Ishikawa (cell line): ENCODE data around the gene SLC17A8.

ENCODE experiments used
- CEBPB ChIP-seq: IDR thresholded peaks from 2 replicates; pipeline ENCODE4 v1.6.1; 2012
- CREB1 ChIP-seq: IDR thresholded peaks from 2 replicates; pipeline ENCODE4 v1.6.1; 2012; ENCODE audit warnings: low read depth
- EGR1 ChIP-seq: IDR thresholded peaks from 2 replicates; pipeline ENCODE4 v1.6.1; 2012
- EP300 ChIP-seq: IDR thresholded peaks from 2 replicates; pipeline ENCODE4 v1.6.1; 2012; ENCODE audit warnings: borderline replicate concordance
- FOXM1 ChIP-seq: IDR thresholded peaks from 2 replicates; pipeline ENCODE4 v1.6.1; 2012; ENCODE audit warnings: low read depth, borderline replicate concordance
- MAX ChIP-seq: IDR thresholded peaks from 2 replicates; pipeline ENCODE4 v1.6.1; 2012
- NFIC ChIP-seq: IDR thresholded peaks from 2 replicates; pipeline ENCODE4 v1.6.1; 2012
- RAD21 ChIP-seq: IDR thresholded peaks from 2 replicates; pipeline ENCODE4 v1.6.1; 2012; ENCODE audit warnings: low read depth
- REST ChIP-seq: IDR thresholded peaks from 2 replicates; pipeline ENCODE4 v1.6.1; 2012; ENCODE audit warnings: low read depth, mild to moderate bottlenecking
- TAF1 ChIP-seq: IDR thresholded peaks from 2 replicates; pipeline ENCODE4 v1.6.1; 2012; ENCODE audit warnings: low read depth, mild to moderate bottlenecking
- TCF12 ChIP-seq: IDR thresholded peaks from 2 replicates; pipeline ENCODE4 v1.6.1; 2012; ENCODE audit warnings: low read depth
- TEAD4 ChIP-seq: IDR thresholded peaks from 2 replicates; pipeline ENCODE4 v1.6.1; 2012
- USF1 ChIP-seq: IDR thresholded peaks from 2 replicates; pipeline ENCODE4 v1.6.1; 2012
- YY1 ChIP-seq: IDR thresholded peaks from 2 replicates; pipeline ENCODE4 v1.6.1; 2012; ENCODE audit warnings: low read depth
- ZBTB7A ChIP-seq: IDR thresholded peaks from 2 replicates; pipeline ENCODE4 v1.6.1; 2012; ENCODE audit warnings: low read depth

SLC17A8 gene

GRCh38 chr12:100372853-100373640 is 16.2 kb downstream of the SLC17A8 start:
- TF ChIP-seq ZBTB7A = no peak

- TF ChIP-seq TCF12 = no peak
- no peak for TF ChIP-seq USF1
- no peak for TF ChIP-seq RAD21
- no peak for TF ChIP-seq TEAD4
- no peak for TF ChIP-seq EGR1
- no peak for TF ChIP-seq FOXM1
- TF ChIP-seq CEBPB = no peak
- TF ChIP-seq EP300 = no peak
Observed at GRCh38 chr12:100375038-100375735, 18.3 kb downstream of the SLC17A8 start.

- no peak for TF ChIP-seq REST
- TF ChIP-seq FOXM1 = no peak
- TF ChIP-seq ZBTB7A = no peak
- no peak for TF ChIP-seq TEAD4
Observed at GRCh38 chr12:100376161-100376560, 19.3 kb downstream of the SLC17A8 start.

GRCh38 chr12:100381379-100381778 is 24.5 kb downstream of the SLC17A8 start:
- no peak for TF ChIP-seq TEAD4
- TF ChIP-seq EP300 = no peak
- TF ChIP-seq RAD21 = no peak
- no peak for TF ChIP-seq EGR1
- no peak for TF ChIP-seq REST
- no peak for TF ChIP-seq MAX

GRCh38 chr12:100382338-100382737 is 25.5 kb downstream of the SLC17A8 start:
- TF ChIP-seq RAD21 = no peak

GRCh38 chr12:100383586-100384558 is 27.0 kb downstream of the SLC17A8 start:
- TF ChIP-seq EGR1 = no peak
- no peak for TF ChIP-seq NFIC
- TF ChIP-seq TEAD4 = no peak
- no peak for TF ChIP-seq TAF1
- no peak for TF ChIP-seq MAX
- no peak for TF ChIP-seq TCF12
- no peak for TF ChIP-seq REST
- no peak for TF ChIP-seq CREB1
- TF ChIP-seq YY1 = no peak
- TF ChIP-seq RAD21 = no peak
- TF ChIP-seq ZBTB7A = no peak
- TF ChIP-seq EP300 = no peak
- TF ChIP-seq USF1 = no peak
- no peak for TF ChIP-seq CEBPB
- TF ChIP-seq FOXM1 = no peak
